ENCODE data around the gene KARS1.

Gene KARS1

GRCh38 chr16:75647112-75647491 lies 363 bp downstream of the KARS1 start:
- DNase-seq (ENCODE audit: low read depth): no peak
- TF ChIP-seq CTCF (IDR thresholded peaks at IDR 0.05; ENCODE audit: low read depth, low read length, missing control alignments): no peak
- H3K4me3 ChIP-seq (ENCODE audit: low read depth, low read length): peak overlapping the region; percentile 80

- TF ChIP-seq CTCF (IDR thresholded peaks at IDR 0.05; ENCODE audit: low read depth, low read length, missing control alignments): no peak
- no peak for DNase-seq (ENCODE audit: low read depth)
- no peak overlapping the region for H3K4me3 ChIP-seq (ENCODE audit: low read depth, low read length)
Observed at GRCh38 chr16:75644240-75645012, 3.0 kb downstream of the KARS1 start.

- no peak for TF ChIP-seq CTCF (IDR thresholded peaks at IDR 0.05; ENCODE audit: low read depth, low read length, missing control alignments)
- no peak for DNase-seq (ENCODE audit: low read depth)
Observed at GRCh38 chr16:75640598-75640997, 6.9 kb downstream of the KARS1 start.

DNA sequence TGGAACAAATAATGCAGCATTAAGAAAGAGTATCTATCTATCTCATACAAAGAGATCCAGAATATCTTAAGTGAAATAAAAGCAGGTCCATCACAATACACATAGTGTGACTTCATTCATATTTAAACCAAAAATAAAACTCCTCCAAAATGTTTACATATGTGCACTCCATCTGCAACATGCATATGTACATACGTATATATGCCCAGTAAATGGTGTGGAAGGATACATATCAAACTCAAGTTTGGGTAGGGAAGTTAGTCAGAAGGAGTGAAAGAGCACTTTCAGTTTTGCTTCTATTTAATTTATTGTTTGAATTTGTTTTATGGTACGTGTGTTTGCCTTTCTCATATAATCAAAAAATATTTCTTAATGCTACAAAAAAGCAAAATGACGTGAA lies 12.4 kb downstream of the KARS1 start:
- no peak overlapping the region for H3K4me3 ChIP-seq (ENCODE audit: low read depth, low read length)
- no peak for TF ChIP-seq CTCF (IDR thresholded peaks at IDR 0.05; ENCODE audit: low read depth, low read length, missing control alignments)
- no peak for DNase-seq (ENCODE audit: low read depth)

More at GRCh38 chr16:75640598-75640997, 6.9 kb downstream of the KARS1 start:
- H3K4me3 ChIP-seq (ENCODE audit: low read depth, low read length): no peak overlapping the region

- H3K4me3 ChIP-seq (ENCODE audit: low read depth, low read length): no peak overlapping the region
- no peak for TF ChIP-seq CTCF (IDR thresholded peaks at IDR 0.05; ENCODE audit: low read depth, low read length, missing control alignments)
- no peak for DNase-seq (ENCODE audit: low read depth)
Observed at GRCh38 chr16:75632857-75633256, 14.6 kb downstream of the KARS1 start.

DNA sequence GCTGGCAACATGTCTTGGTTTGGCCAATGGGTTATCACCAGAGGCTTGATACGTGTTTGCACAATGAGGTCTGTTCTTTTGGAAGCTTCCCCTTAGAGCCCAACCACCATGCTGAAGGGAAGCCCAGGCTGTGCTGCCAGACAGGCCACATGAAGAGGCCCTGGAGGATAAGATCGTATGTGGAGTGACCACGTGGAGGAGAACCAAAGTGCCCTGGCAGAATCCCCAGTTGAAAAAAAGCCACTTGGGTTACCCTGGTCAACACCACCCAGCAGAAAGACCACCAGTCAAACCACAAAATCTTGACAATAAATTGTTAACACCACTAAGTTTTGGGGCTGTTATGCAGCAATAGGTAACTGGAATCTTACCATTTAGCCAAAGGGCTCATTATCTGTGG lies 17.4 kb downstream of the KARS1 start:
- no peak overlapping the region for H3K4me3 ChIP-seq (ENCODE audit: low read depth, low read length)
- no peak for DNase-seq (ENCODE audit: low read depth)
- no peak for TF ChIP-seq CTCF (IDR thresholded peaks at IDR 0.05; ENCODE audit: low read depth, low read length, missing control alignments)

- DNase-seq (ENCODE audit: low read depth): no peak
- TF ChIP-seq CTCF (IDR thresholded peaks at IDR 0.05; ENCODE audit: low read depth, low read length, missing control alignments): no peak
Observed at GRCh38 chr16:75629132-75629531, 18.3 kb downstream of the KARS1 start.

More at GRCh38 chr16:75629132-75629531, 18.3 kb downstream of the KARS1 start:
- no peak overlapping the region for H3K4me3 ChIP-seq (ENCODE audit: low read depth, low read length)
